ENCODE results near the gene PTPRN2. TPM values are rescaled to one million over a fixed set of nuclear protein-coding genes. Genes with fewer than 3 reads are reported as not detected.
"Not testable (repeated sequence)": the region's sequence is repeated elsewhere in the genome, so short reads cannot be mapped to it uniquely, and the experiment has no call there.

The PTPRN2 gene
- total and polyA plus RNA-seq, 2 donors from 2014 or later, result 4.8 to 6.2 TPM

DNA sequence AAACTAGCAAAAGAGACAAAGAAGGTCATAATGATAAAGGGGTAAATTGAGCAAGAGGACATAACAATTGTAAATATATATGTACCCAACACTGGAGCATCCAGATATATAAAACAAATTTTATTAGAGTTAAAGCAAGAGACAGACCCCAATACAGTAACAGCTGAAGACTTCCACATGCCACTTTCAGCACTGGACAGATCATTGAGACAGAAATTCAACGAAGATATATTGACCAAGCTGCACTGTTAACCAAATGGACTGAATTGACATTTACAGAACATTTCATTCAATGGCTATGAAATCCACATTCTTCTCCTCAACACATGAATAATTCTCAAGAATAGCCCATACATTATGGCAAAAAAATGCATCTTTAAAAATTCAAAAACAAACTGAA, 378.2 kb downstream of the PTPRN2 start:
- Histone ChIP-seq H3K4me1 (ENCODE audit: control insufficient read depth in 2 of 3, insufficient read depth in 2 of 3, low read depth in 1 of 3, low read length in 3 of 3) (no peaks in the 10 kb centered on the region), H3K36me3 (ENCODE audit: control insufficient read depth in 2 of 3, insufficient read depth in 3 of 3, low read length in 3 of 3) (no peaks in the 10 kb centered on the region), H3K9ac (ENCODE audit: low read length in 3 of 3) (no peak overlapping the region), H3K4me3 (ENCODE audit: low read length in 3 of 3) (no peak overlapping the region), H3K27ac (ENCODE audit: low read depth in 2 of 2, low read length in 2 of 2) (no peak overlapping the region), H3K27me3 (ENCODE audit: control insufficient read depth, insufficient read depth, low read length) (no peaks in the 10 kb centered on the region), H3K9me3 (ENCODE audit: control insufficient read depth in 2 of 3, insufficient read depth in 1 of 3, low read length in 3 of 3) (peaks cover 0 to 2% (median 1%) of the 10 kb centered on the region in 3 donors)
- intact Hi-C loops (cut with DNase I), result no loop called here
- no peak for FAIRE-seq
- TF ChIP-seq, protein P1, sequence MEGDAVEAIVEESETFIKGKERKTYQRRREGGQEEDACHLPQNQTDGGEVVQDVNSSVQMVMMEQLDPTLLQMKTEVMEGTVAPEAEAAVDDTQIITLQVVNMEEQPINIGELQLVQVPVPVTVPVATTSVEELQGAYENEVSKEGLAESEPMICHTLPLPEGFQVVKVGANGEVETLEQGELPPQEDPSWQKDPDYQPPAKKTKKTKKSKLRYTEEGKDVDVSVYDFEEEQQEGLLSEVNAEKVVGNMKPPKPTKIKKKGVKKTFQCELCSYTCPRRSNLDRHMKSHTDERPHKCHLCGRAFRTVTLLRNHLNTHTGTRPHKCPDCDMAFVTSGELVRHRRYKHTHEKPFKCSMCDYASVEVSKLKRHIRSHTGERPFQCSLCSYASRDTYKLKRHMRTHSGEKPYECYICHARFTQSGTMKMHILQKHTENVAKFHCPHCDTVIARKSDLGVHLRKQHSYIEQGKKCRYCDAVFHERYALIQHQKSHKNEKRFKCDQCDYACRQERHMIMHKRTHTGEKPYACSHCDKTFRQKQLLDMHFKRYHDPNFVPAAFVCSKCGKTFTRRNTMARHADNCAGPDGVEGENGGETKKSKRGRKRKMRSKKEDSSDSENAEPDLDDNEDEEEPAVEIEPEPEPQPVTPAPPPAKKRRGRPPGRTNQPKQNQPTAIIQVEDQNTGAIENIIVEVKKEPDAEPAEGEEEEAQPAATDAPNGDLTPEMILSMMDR (IDR thresholded peaks at IDR 0.05; ENCODE audit: borderline replicate concordance, extremely low read depth, insufficient read depth), result no peak
- DNase-seq, result peak in 1 of 5 donors; percentile 4

DNA sequence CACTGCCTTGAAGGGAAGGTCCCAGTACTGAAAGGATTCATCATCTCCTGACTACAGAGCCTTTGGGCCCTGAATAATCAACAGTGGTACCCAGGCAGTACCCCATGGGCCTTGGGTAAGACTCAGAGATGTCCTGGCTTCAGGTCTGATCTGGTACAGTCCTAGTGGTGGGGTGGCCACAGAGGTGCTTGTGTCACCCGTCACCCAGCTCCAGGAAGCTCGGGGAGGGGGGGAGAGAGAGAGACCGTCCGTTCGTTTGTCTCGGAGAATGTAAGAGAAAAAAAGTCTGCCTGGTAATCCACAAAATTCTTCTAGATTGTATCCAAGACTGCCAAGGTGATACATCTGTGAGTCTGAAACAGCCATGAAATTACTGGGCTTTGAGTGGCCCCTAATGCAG, 381.3 kb downstream of the PTPRN2 start:
- TF ChIP-seq, protein P1 (IDR thresholded peaks at IDR 0.05; ENCODE audit: borderline replicate concordance, extremely low read depth, insufficient read depth), result no peak
- no peak overlapping the region for H3K4me3 ChIP-seq (ENCODE audit: low read length in 3 of 3)
- no peak for FAIRE-seq
- H3K27ac ChIP-seq (ENCODE audit: low read depth in 2 of 2, low read length in 2 of 2), result no peak overlapping the region
- no peak for DNase-seq
- peaks cover 0 to 2% (median 1%) of the 10 kb centered on the region in 3 donors for H3K9me3 ChIP-seq (ENCODE audit: control insufficient read depth in 2 of 3, insufficient read depth in 1 of 3, low read length in 3 of 3)
- H3K27me3 ChIP-seq (ENCODE audit: control insufficient read depth, insufficient read depth, low read length), result no peaks in the 10 kb centered on the region
- no peak overlapping the region for H3K9ac ChIP-seq (ENCODE audit: low read length in 3 of 3)
- no peaks in the 10 kb centered on the region for H3K36me3 ChIP-seq (ENCODE audit: control insufficient read depth in 2 of 3, insufficient read depth in 3 of 3, low read length in 3 of 3)
- no peaks in the 10 kb centered on the region for H3K4me1 ChIP-seq (ENCODE audit: control insufficient read depth in 2 of 3, insufficient read depth in 2 of 3, low read depth in 1 of 3, low read length in 3 of 3)
- intact Hi-C loops (cut with DNase I), result no loop called here

DNA sequence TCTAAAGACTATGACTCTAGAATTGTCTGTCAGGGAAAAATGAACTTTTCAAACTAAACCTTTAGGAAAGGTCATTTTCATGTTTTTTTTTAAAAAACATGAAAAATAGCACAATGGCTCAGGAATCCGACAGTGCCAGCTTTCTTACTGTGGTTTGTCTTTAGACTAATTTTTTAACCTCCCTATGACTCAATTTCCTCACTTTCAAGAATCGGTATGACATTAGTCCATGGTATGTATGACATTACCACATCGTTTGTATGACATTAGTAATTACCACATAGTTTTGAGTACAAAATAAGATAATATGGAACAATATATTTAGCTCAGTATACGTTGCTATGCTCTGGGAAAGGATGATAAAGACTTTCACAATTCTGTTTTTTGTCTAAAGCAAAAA, 383.2 kb downstream of the PTPRN2 start:
- DNase-seq (no peak), FAIRE-seq (no peak)
- Histone ChIP-seq H3K27me3 (ENCODE audit: control insufficient read depth, insufficient read depth, low read length) (no peaks in the 10 kb centered on the region), H3K4me1 (ENCODE audit: control insufficient read depth in 2 of 3, insufficient read depth in 2 of 3, low read depth in 1 of 3, low read length in 3 of 3) (no peaks in the 10 kb centered on the region), H3K9ac (ENCODE audit: low read length in 3 of 3) (no peak overlapping the region), H3K36me3 (ENCODE audit: control insufficient read depth in 2 of 3, insufficient read depth in 3 of 3, low read length in 3 of 3) (no peaks in the 10 kb centered on the region), H3K4me3 (ENCODE audit: low read length in 3 of 3) (no peak overlapping the region), H3K27ac (ENCODE audit: low read depth in 2 of 2, low read length in 2 of 2) (no peak overlapping the region), H3K9me3 (ENCODE audit: control insufficient read depth in 2 of 3, insufficient read depth in 1 of 3, low read length in 3 of 3) (peaks cover 0 to 2% (median under 1%) of the 10 kb centered on the region in 3 donors)
- TF ChIP-seq, protein P1 (IDR thresholded peaks at IDR 0.05; ENCODE audit: borderline replicate concordance, extremely low read depth, insufficient read depth), result no peak
- intact Hi-C loops (cut with DNase I), result no loop called here

DNA sequence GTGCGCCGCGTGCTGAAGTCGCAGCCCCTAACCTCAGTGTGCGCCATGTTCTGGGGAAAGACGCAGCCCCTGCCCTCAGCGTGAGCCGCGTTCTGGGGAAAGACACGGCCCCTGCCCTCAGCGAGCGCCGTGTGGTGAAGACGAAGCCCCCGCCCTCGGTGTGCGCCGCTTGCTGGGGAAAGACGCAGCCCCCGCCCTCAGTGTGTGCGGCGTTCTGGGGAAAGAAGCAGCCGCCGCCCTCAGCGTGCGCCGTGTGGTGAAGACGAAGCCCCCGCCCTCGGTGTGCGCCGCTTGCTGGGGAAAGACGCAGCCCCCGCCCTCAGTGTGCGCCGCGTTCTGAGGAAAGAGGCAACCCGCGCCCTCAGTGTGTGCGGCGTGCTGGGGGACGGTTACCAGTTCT, 383.7 kb downstream of the PTPRN2 start:
- H3K4me1 ChIP-seq (ENCODE audit: control insufficient read depth in 2 of 3, insufficient read depth in 2 of 3, low read depth in 1 of 3, low read length in 3 of 3); H3K27me3 ChIP-seq (ENCODE audit: control insufficient read depth, insufficient read depth, low read length); H3K4me3 ChIP-seq (ENCODE audit: low read length in 3 of 3); H3K9me3 ChIP-seq (ENCODE audit: control insufficient read depth in 2 of 3, insufficient read depth in 1 of 3, low read length in 3 of 3); H3K9ac ChIP-seq (ENCODE audit: low read length in 3 of 3); DNase-seq; intact Hi-C loops (cut with DNase I); H3K36me3 ChIP-seq (ENCODE audit: control insufficient read depth in 2 of 3, insufficient read depth in 3 of 3, low read length in 3 of 3); FAIRE-seq; H3K27ac ChIP-seq (ENCODE audit: low read depth in 2 of 2, low read length in 2 of 2): not testable (repeated sequence)

Data from kidney (tissue), 14 donors.